ENCODE results near the gene RFX7. TPM values are rescaled to one million over a fixed set of nuclear protein-coding genes. Genes with fewer than 3 reads are reported as not detected.

RFX7 gene
- total RNA-seq, 2 experiments from 2014 or later, result 33.8 to 42.5 TPM

GRCh38 chr15:56064152-56064551 is 179.5 kb downstream of the RFX7 start:
- Mint-ChIP-seq H3K36me3 (ENCODE audit: low read depth) (no peaks in the 10 kb centered on the region), H3K27ac (no peak overlapping the region), H3K9me3 (no peaks in the 10 kb centered on the region), H3K4me1 (no peaks in the 10 kb centered on the region), H3K4me3 (no peak overlapping the region), H3K27me3 (peaks cover 2% of the 10 kb centered on the region)
- ChIA-PET POLR2A (no interaction called here), CTCF (no interaction called here)
- no peak for DNase-seq

- Mint-ChIP-seq H3K9me3 (no peaks in the 10 kb centered on the region), H3K4me3 (no peak overlapping the region), H3K36me3 (ENCODE audit: low read depth) (no peaks in the 10 kb centered on the region), H3K4me1 (no peaks in the 10 kb centered on the region), H3K27me3 (peaks cover 2% of the 10 kb centered on the region), H3K27ac (no peak overlapping the region)
- DNase-seq, result no peak
- CTCF ChIA-PET, result interaction anchor here (0.8 kb wide), 1 partner anchor 142 kb away, joined by 3 read pairs; no protein-coding TSS in a partner anchor
- POLR2A ChIA-PET, result no interaction called here
These were observed 184.0 kb downstream of the RFX7 start for GRCh38 chr15:56059716-56060115.

GRCh38 chr15:56058986-56059385 is 184.7 kb downstream of the RFX7 start:
- H3K27me3 Mint-ChIP-seq, result peaks cover 2% of the 10 kb centered on the region
- H3K27ac Mint-ChIP-seq, result no peak overlapping the region
- no peaks in the 10 kb centered on the region for H3K4me1 Mint-ChIP-seq
- no peaks in the 10 kb centered on the region for H3K36me3 Mint-ChIP-seq (ENCODE audit: low read depth)
- DNase-seq, result no peak
- POLR2A ChIA-PET, result no interaction called here
- H3K9me3 Mint-ChIP-seq, result no peaks in the 10 kb centered on the region
- no peak overlapping the region for H3K4me3 Mint-ChIP-seq
- CTCF ChIA-PET, result interaction anchor here (0.8 to 1.3 kb wide), 3 partner anchors 21 to 141 kb away, joined by 3 read pairs; no protein-coding TSS in a partner anchor

- Mint-ChIP-seq H3K36me3 (ENCODE audit: low read depth) (no peaks in the 10 kb centered on the region), H3K9me3 (no peaks in the 10 kb centered on the region), H3K4me1 (peaks cover 3% of the 10 kb centered on the region), H3K4me3 (no peak overlapping the region), H3K27ac (no peak overlapping the region), H3K27me3 (peaks cover 2% of the 10 kb centered on the region)
- ChIA-PET CTCF (interaction anchor here (0.5 kb wide), 1 partner anchor 39 kb away, joined by 3 read pairs; no protein-coding TSS in a partner anchor), POLR2A (no interaction called here)
- no peak for DNase-seq
These were observed 187.1 kb downstream of the RFX7 start for GRCh38 chr15:56056626-56057025.

GRCh38 chr15:56053046-56053400 is 190.7 kb downstream of the RFX7 start:
- Mint-ChIP-seq H3K27me3 (no peaks in the 10 kb centered on the region), H3K4me3 (no peak overlapping the region), H3K9me3 (no peaks in the 10 kb centered on the region), H3K4me1 (peaks cover 3% of the 10 kb centered on the region), H3K36me3 (ENCODE audit: low read depth) (no peaks in the 10 kb centered on the region), H3K27ac (no peak overlapping the region)
- POLR2A ChIA-PET, result no interaction called here
- DNase-seq, result no peak
- CTCF ChIA-PET, result interaction anchor here (2.1 kb wide), 1 partner anchor 11 kb away, joined by 6 read pairs; no protein-coding TSS in a partner anchor

GRCh38 chr15:56052395-56053045 is 191.2 kb downstream of the RFX7 start:
- POLR2A ChIA-PET, result no interaction called here
- Mint-ChIP-seq H3K4me1 (peaks cover 3% of the 10 kb centered on the region), H3K36me3 (ENCODE audit: low read depth) (no peaks in the 10 kb centered on the region), H3K27ac (no peak overlapping the region), H3K27me3 (no peaks in the 10 kb centered on the region), H3K4me3 (no peak overlapping the region), H3K9me3 (no peaks in the 10 kb centered on the region)
- no peak for DNase-seq
- CTCF ChIA-PET, result interaction anchor here (2.1 kb wide), 1 partner anchor 10 kb away, joined by 6 read pairs; no protein-coding TSS in a partner anchor

- H3K36me3 Mint-ChIP-seq (ENCODE audit: low read depth), result no peaks in the 10 kb centered on the region
- CTCF ChIA-PET, result interaction anchor here (2.1 kb wide), 1 partner anchor 9 kb away, joined by 6 read pairs; no protein-coding TSS in a partner anchor
- no peaks in the 10 kb centered on the region for H3K9me3 Mint-ChIP-seq
- H3K27ac Mint-ChIP-seq, result no peak overlapping the region
- POLR2A ChIA-PET, result no interaction called here
- no peak for DNase-seq
- H3K4me3 Mint-ChIP-seq, result no peak overlapping the region
- H3K4me1 Mint-ChIP-seq, result peaks cover 3% of the 10 kb centered on the region
- H3K27me3 Mint-ChIP-seq, result no peaks in the 10 kb centered on the region
These were observed 192.0 kb downstream of the RFX7 start for GRCh38 chr15:56051676-56052075.

- ChIA-PET CTCF (no interaction called here), POLR2A (no interaction called here)
- Mint-ChIP-seq H3K27me3 (peaks cover 7% of the 10 kb centered on the region), H3K9me3 (peaks cover 3% of the 10 kb centered on the region), H3K4me3 (no peak overlapping the region), H3K36me3 (ENCODE audit: low read depth) (no peaks in the 10 kb centered on the region), H3K4me1 (peaks cover 3% of the 10 kb centered on the region), H3K27ac (no peak overlapping the region)
- no peak for DNase-seq
These were observed 194.1 kb downstream of the RFX7 start for GRCh38 chr15:56049577-56049976.

GRCh38 chr15:56047354-56047753 is 196.3 kb downstream of the RFX7 start:
- Mint-ChIP-seq H3K27me3 (peaks cover 7% of the 10 kb centered on the region), H3K36me3 (ENCODE audit: low read depth) (peaks cover 4% of the 10 kb centered on the region), H3K9me3 (peaks cover 13% of the 10 kb centered on the region), H3K4me1 (peaks cover 21% of the 10 kb centered on the region), H3K27ac (no peak overlapping the region), H3K4me3 (no peak overlapping the region)
- ChIA-PET POLR2A (no interaction called here), CTCF (interaction anchor here (1.4 kb wide), 1 partner anchor 53 kb away, joined by 4 read pairs; no protein-coding TSS in a partner anchor)
- DNase-seq, result no peak

- no peak overlapping the region for H3K4me3 Mint-ChIP-seq
- peaks cover 13% of the 10 kb centered on the region for H3K9me3 Mint-ChIP-seq
- peaks cover 6% of the 10 kb centered on the region for H3K36me3 Mint-ChIP-seq (ENCODE audit: low read depth)
- no peak overlapping the region for H3K27ac Mint-ChIP-seq
- no peak for DNase-seq
- peaks cover 30% of the 10 kb centered on the region for H3K4me1 Mint-ChIP-seq
- H3K27me3 Mint-ChIP-seq, result peaks cover 7% of the 10 kb centered on the region
- CTCF ChIA-PET, result no interaction called here
- POLR2A ChIA-PET, result no interaction called here
These were observed 198.5 kb downstream of the RFX7 start for GRCh38 chr15:56045068-56045748.

- Mint-ChIP-seq H3K36me3 (ENCODE audit: low read depth) (peaks cover 8% of the 10 kb centered on the region), H3K4me3 (peak overlapping the region; percentile 35), H3K27me3 (peaks cover 7% of the 10 kb centered on the region), H3K27ac (peak overlapping the region; percentile 89), H3K4me1 (peaks cover 37% of the 10 kb centered on the region), H3K9me3 (peaks cover 18% of the 10 kb centered on the region)
- POLR2A ChIA-PET, result no interaction called here
- DNase-seq, result peak; percentile 70
- CTCF ChIA-PET, result interaction anchor here (1.2 to 1.8 kb wide), 2 partner anchors 9 to 37 kb away, joined by 3 to 6 read pairs; no protein-coding TSS in a partner anchor
These were observed 200.4 kb downstream of the RFX7 start for GRCh38 chr15:56042982-56043980.

- Mint-ChIP-seq H3K36me3 (ENCODE audit: low read depth) (peaks cover 8% of the 10 kb centered on the region), H3K27ac (peak overlapping the region; percentile 89), H3K4me1 (peaks cover 43% of the 10 kb centered on the region), H3K9me3 (peaks cover 21% of the 10 kb centered on the region), H3K4me3 (no peak overlapping the region), H3K27me3 (peaks cover 7% of the 10 kb centered on the region)
- ChIA-PET CTCF (interaction anchor here (1.2 to 1.8 kb wide), 2 partner anchors 10 to 36 kb away, joined by 3 to 6 read pairs; no protein-coding TSS in a partner anchor), POLR2A (no interaction called here)
- DNase-seq, result no peak
These were observed 201.2 kb downstream of the RFX7 start for GRCh38 chr15:56042498-56042897.
